ENCODE data around the gene SMYD3. TPM values are rescaled to one million over a fixed set of nuclear protein-coding genes. Genes with fewer than 3 reads are reported as not detected.

The SMYD3 gene
- total RNA-seq, 4 donors from 2014 or later, result 33.7 to 105 (median 51.4) TPM

GRCh38 chr1:245774196-245774595 lies 732.9 kb downstream of the SMYD3 start:
- H3K36me3 ChIP-seq, result no peaks in the 10 kb centered on the region
- DNase-seq, result no peak
- TF ChIP-seq CTCF (IDR thresholded peaks at IDR 0.05) (no peak), POLR2A (IDR thresholded peaks at IDR 0.05) (no peak)
- no peaks in the 10 kb centered on the region for H3K27me3 ChIP-seq
- H3K4me3 ChIP-seq (replicated peaks in 1 of 3), result no peak overlapping the region
- WGBS, 2 donors, result 85 to 98% methylated on average over 2 of the region's 2 CpGs
- H3K4me1 ChIP-seq, result no peaks in the 10 kb centered on the region
- no peaks in the 10 kb centered on the region for H3K9me3 ChIP-seq
- no peak overlapping the region for H3K27ac ChIP-seq
- intact Hi-C loops (cut with DNase I), result no loop called here

GRCh38 chr1:245773344-245773743 lies 733.7 kb downstream of the SMYD3 start:
- intact Hi-C loops (cut with DNase I), result no loop called here
- no peak overlapping the region for H3K27ac ChIP-seq
- H3K27me3 ChIP-seq, result no peaks in the 10 kb centered on the region
- WGBS, 2 donors, result 95 to 98% methylated on average over 3 of the region's 3 CpGs
- TF ChIP-seq POLR2A (IDR thresholded peaks at IDR 0.05) (no peak), CTCF (IDR thresholded peaks at IDR 0.05) (no peak)
- no peak overlapping the region for H3K4me3 ChIP-seq (replicated peaks in 1 of 3)
- no peaks in the 10 kb centered on the region for H3K4me1 ChIP-seq
- DNase-seq, result no peak
- no peaks in the 10 kb centered on the region for H3K9me3 ChIP-seq
- H3K36me3 ChIP-seq, result no peaks in the 10 kb centered on the region

- no peak overlapping the region for H3K4me3 ChIP-seq (replicated peaks in 1 of 3)
- no peaks in the 10 kb centered on the region for H3K9me3 ChIP-seq
- no peaks in the 10 kb centered on the region for H3K27me3 ChIP-seq
- no peaks in the 10 kb centered on the region for H3K4me1 ChIP-seq
- no peaks in the 10 kb centered on the region for H3K36me3 ChIP-seq
- intact Hi-C loops (cut with DNase I), result no loop called here
- no peak overlapping the region for H3K27ac ChIP-seq
- WGBS, 2 donors, result 93 to 96% methylated on average over 1 of the region's 1 CpG
- TF ChIP-seq CTCF (IDR thresholded peaks at IDR 0.05), result no peak
- TF ChIP-seq POLR2A (IDR thresholded peaks at IDR 0.05), result no peak
- no peak for DNase-seq
Measured at GRCh38 chr1:245772739-245773138, 734.3 kb downstream of the SMYD3 start.

GRCh38 chr1:245772325-245772724 lies 734.8 kb downstream of the SMYD3 start:
- H3K4me3 ChIP-seq (replicated peaks in 1 of 3), result no peak overlapping the region
- 92 to 96% methylated on average over 1 of the region's 1 CpG for WGBS, 2 donors
- no peak for TF ChIP-seq POLR2A (IDR thresholded peaks at IDR 0.05)
- H3K4me1 ChIP-seq, result no peaks in the 10 kb centered on the region
- no peak overlapping the region for H3K27ac ChIP-seq
- no peaks in the 10 kb centered on the region for H3K36me3 ChIP-seq
- DNase-seq, result no peak
- H3K27me3 ChIP-seq, result no peaks in the 10 kb centered on the region
- intact Hi-C loops (cut with DNase I), result no loop called here
- H3K9me3 ChIP-seq, result no peaks in the 10 kb centered on the region

- Histone ChIP-seq H3K9me3 (no peaks in the 10 kb centered on the region), H3K27ac (no peak overlapping the region), H3K4me1 (no peaks in the 10 kb centered on the region), H3K27me3 (no peaks in the 10 kb centered on the region), H3K36me3 (no peaks in the 10 kb centered on the region), H3K4me3 (replicated peaks in 1 of 3) (no peak overlapping the region)
- intact Hi-C loops (cut with DNase I), result no loop called here
- TF ChIP-seq CTCF (IDR thresholded peaks at IDR 0.05), result no peak
- 67 to 70% methylated on average over 5 of the region's 5 CpGs for WGBS, 2 donors
- DNase-seq, result no peak
Measured at GRCh38 chr1:245771511-245772281, 735.4 kb downstream of the SMYD3 start.
